DMS114 treated with DMSO at 0.1 percent for 48 hours (cell line): Measurements from ENCODE around the gene SP6.

Experiments used
- DNase-seq: peaks from one replicate; lab custom pipeline; 2025; ENCODE audit not compliant: unreplicated experiment; lab: John Stamatoyannopoulos, UW

The SP6 gene

GRCh38 chr17:47879776-47880454 is 29.0 kb upstream of the SP6 start:
- no peak for DNase-seq

- DNase-seq = no peak
Observed at GRCh38 chr17:47879028-47879585, 28.1 kb upstream of the SP6 start.

DNA sequence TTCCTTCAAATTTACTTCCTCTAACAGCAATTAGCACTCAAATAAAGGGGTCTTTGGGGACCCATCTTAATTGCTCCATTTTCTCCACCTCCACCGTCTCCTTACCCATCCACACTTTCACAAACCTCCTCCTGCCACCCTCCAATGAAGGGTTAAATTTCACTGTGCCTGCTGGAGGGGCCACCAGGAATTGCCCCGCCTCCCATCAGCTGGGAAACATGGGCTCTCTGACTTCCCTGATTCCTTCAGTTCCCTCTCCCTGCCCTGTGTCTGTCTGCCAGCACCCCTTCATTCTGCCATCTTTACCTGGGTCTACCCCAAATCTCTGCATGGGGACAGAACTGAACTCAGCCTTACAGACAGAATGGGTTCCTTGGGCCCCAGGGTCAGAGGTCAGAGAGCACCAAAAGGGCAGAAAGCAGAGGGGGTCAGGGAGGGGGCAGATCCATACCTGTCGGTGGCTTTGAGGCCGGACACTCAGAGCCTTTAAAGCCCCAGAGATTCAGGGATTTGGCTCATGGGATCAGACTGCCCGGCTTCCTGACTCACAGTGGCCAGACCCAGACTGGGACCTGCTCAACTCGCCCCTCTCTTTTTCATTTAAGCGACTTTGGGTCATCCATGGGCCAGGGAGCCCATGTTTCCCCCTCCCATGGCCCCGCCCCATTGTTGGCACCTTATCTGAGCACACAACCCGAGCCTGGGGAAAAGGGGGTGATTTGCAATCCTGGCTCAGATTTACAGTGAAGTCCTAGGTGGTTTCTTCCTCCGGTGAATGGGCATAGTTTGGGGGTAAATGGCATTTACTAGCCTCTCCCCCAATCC is 27.5 kb upstream of the SP6 start:
- DNase-seq = no peak

- no peak for DNase-seq
Observed at GRCh38 chr17:47877368-47878034, 26.5 kb upstream of the SP6 start.

DNA sequence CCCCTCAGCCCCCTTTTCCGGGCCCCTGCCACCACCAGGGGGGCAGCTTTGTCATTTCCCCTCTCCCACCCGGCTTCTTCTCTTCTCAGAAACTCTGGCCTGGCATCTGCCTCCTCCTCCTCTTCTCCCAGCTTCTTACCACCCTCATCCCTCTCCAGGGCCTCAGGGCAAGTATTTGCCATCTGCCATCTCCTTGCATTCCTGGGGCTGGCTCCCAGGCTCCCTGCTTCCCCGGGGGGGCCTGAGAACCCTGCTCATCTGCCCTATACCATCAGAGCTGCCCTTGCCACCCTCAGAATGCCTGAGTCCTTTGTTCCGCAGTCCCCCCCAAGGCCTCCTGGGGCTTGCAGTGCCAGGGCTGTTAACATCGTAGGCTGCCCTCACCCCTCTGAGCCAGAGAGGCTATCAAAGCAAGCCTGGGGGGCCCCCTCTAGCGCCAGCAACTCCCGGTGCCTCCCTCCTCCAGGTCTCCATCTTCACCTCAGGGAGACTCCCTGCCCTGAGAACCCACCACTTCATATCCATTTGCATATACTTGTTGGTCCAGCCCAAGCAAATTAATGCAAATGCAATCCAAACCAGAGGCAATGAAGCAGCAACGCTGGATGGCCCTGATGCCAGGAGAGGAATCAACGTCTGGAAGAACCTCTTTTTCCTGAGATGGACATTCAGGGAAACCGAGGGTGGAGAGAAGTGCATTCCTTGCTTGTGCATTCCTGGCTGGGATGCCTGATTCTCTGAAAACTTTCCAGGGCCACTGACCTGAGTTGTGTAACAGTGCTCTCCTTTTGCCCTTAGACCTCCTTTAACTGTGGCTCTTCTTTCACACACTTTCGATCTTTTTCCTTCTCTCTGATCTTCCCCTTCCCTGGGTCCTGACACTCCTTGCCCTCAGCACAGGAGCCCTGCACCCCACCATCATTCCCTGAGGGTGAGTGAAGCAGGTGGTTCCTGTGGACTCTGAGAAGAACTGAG is 24.3 kb upstream of the SP6 start:
- DNase-seq = no peak

GRCh38 chr17:47873200-47874090 is 22.5 kb upstream of the SP6 start:
- no peak for DNase-seq

DNA sequence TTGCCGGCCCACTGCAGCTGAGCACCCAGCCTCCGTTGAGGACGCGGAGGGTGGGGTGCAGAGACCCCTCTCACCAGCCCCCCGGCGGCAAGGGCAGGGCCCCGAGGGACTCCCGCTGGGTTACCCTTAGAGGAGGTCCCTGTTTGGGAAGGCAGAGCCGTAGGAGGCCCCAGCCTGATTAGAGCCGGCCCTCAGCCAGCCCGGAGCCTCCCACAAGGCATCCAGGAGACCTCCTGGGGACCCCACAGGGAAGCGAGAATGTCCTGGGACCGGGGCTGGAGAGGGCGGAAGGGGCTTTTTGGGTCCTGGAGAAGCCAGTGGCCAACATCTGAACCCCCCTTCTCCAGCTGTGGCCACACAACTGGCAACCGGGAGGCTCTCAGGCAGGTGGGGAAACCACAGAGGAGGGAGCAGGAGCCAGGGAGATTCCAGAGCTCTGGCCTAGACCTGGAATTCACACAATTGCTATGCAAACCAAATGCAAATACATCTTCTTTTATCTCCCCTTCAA is 21.7 kb upstream of the SP6 start:
- no peak for DNase-seq

GRCh38 chr17:47872019-47872650 is 21.2 kb upstream of the SP6 start:
- no peak for DNase-seq

- DNase-seq = no peak
Observed at GRCh38 chr17:47871048-47871447, 20.1 kb upstream of the SP6 start.

DNA sequence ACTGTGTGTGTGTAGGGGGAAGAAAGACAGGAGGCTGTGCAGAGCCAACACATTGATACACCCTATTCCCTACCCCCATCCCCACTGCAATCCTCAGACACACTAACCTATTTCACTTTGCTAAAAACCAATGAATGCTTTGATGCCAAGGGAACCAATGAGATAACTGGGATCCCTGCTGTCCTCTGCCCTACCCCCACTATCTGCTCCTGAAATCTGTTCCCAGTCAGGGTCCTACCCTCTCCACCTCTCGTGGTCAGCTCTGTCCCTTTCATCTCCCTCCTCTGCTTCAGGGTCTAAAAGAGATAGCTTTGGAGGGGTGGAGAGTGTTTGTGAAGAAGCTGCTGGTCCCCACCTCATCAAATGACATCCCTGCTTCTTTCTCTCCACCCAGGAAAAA is 19.1 kb upstream of the SP6 start:
- DNase-seq = no peak

- DNase-seq = no peak
Observed at GRCh38 chr17:47869114-47869513, 18.2 kb upstream of the SP6 start.

DNA sequence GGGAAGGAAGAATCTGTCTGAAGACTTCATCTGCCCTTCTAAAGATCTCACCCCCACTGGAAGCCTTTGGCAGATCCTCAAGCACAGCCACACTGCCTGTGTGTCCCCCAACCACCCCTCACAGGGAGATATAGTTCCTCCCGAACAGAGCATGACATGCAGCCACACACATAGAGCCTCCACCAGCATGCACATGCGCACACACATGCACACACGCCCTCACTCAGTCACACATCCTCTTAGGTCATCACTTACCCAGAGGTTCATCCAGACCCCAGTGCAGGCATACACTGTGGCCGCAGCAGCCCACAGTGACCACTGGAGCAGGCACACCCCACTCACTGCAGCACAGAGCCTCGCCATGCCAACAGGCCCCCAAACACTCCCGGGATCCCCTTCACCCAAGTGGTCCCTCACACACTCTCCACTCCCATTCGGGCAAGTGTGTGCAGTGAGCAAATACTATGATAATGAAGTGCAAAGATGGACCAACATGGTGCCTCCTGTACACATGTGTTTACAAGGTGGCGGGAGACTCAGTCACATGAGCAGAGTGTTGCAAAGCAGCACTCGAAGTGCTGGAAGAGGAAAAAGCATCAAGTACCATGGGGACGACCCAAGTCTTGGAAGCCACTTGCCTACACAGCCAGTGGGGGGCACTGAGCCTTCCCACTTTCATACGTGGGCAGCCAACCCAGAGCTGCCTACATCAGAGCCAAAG is 17.0 kb upstream of the SP6 start:
- no peak for DNase-seq

- DNase-seq = no peak
Observed at GRCh38 chr17:47866941-47867340, 16.0 kb upstream of the SP6 start.

DNA sequence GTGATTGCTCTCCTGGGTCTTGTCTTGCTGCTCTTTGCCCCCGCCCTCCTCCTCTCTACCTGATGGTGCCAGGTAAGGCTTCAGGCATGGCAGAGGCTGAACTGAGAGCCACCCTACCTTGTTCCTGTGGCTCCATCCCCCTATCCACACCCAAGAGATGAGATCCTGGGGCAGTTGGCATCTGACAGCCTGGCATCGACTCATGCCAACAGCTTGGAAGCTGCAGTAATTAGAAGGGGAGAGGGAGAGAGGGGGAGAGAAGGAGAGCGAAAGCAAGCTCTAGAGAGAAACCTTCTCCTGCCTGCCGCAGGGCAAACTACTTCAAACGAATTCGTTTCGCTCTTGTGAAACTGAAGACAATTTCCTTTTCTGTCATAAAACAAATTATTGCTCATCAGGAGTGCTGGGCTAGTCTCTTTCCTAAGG is 13.8 kb upstream of the SP6 start:
- no peak for DNase-seq

DNA sequence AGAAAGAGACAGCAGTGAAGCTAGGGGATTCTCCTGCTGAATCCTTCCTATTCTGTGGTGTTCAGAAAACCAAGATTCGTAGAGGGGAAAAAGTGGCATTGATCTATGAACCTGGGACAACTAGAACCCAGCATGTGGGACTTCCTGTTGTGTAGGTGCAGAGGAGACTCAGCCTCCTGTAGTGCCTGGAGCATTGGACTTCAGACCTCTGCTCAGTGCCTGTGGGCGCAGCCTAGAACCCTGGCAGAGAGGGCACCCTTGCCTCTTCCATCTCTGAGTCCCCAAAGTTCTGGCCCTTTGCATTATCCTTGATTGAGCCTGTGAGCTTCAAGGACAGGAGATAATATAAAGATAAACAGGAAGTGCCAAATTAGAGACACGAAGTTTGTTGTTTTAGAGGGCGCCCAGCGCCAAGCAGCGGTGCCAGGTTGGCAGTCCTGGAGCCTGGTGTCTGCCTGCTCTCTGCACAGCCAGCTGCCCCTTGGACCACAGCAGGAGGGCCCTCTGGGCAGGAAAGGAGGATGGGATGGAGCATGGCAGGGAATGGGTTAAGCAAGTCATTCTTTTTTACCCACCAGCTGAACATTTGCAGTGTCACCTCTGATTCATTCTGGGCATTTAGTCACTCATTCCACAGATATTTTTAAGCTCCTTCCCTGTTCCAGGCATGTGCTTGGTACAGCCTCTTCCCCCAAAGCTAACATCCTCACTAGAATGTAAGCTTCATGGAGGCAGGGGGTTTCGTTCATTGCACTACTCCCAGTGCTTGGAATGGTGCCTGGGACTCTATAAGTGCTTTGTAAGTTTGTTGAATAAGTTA is 11.9 kb upstream of the SP6 start:
- no peak for DNase-seq

- no peak for DNase-seq
Observed at GRCh38 chr17:47860386-47860785, 9.4 kb upstream of the SP6 start.
